HepG2 (cell line): ENCODE results near the gene ALKBH2. TPM values are rescaled to one million over a fixed set of nuclear protein-coding genes. Genes with fewer than 3 reads are reported as not detected.

Experiments used
- ETV6 ChIP-seq: sonication (generic); formaldehyde crosslinking; conservative IDR thresholded peaks from 2 replicates; pipeline ENCODE4 v1.4.0; 2020; ENCODE audit warnings: missing genetic modification reagents
- HIVEP1 ChIP-seq: sonication (generic); formaldehyde crosslinking; IDR thresholded peaks from 2 replicates; pipeline ENCODE4 v1.4.0; 2020; ENCODE audit warnings: mild to moderate bottlenecking, missing genetic modification reagents
- MAZ ChIP-seq, 2 experiments: sonication (generic) in 1 of 2; formaldehyde crosslinking in 1 of 2; IDR thresholded peaks; 2 replicates each; pipeline versions ENCODE4 v1.5.0 to v1.6.1; 2012 to 2020; ENCODE audit warnings: low read depth in 2 of 2, mild to moderate bottlenecking in 2 of 2, borderline replicate concordance in 1 of 2, improper control_type of control experiment in 1 of 2, low read length in 1 of 2, missing genetic modification reagents in 1 of 2, moderate library complexity in 1 of 2
- NCOA1 ChIP-seq: sonication (generic); formaldehyde crosslinking; IDR thresholded peaks from 2 replicates; pipeline ENCODE4 v1.9.0; 2021; ENCODE audit warnings: missing genetic modification reagents
- NFYC ChIP-seq: IDR thresholded peaks from 2 replicates; pipeline ENCODE4 v1.6.1; 2016; ENCODE audit warnings: missing genetic modification reagents, missing compliant biosample characterization
- PHB2 ChIP-seq: fragments of 450-650 bp; IDR thresholded peaks from 2 replicates; pipeline ENCODE4 v1.6.1; 2018; ENCODE audit not compliant: partially characterized antibody
- PHF5A ChIP-seq: IDR thresholded peaks from one replicate; pipeline ENCODE4 v1.6.1; 2018; ENCODE audit warnings: low read depth, missing genetic modification reagents; ENCODE audit not compliant: unreplicated experiment
- PRDM4 ChIP-seq: sonication (generic); formaldehyde crosslinking; IDR thresholded peaks from 2 replicates; pipeline ENCODE4 v1.9.0; 2021; ENCODE audit warnings: missing genetic modification reagents, borderline replicate concordance
- RBAK ChIP-seq: sonication (generic); formaldehyde crosslinking; IDR thresholded peaks from 2 replicates; pipeline ENCODE4 v1.5.1; 2020; ENCODE audit warnings: mild to moderate bottlenecking, missing genetic modification reagents
- REPIN1 ChIP-seq: sonication (generic); formaldehyde crosslinking; IDR thresholded peaks from 2 replicates; pipeline ENCODE4 v1.8.0; 2022; ENCODE audit warnings: missing genetic modification reagents, low read depth, mild to moderate bottlenecking, borderline replicate concordance
- SOX6 ChIP-seq, 2 experiments: fragments of 450-650 bp in 1 of 2; sonication (generic) in 1 of 2; formaldehyde crosslinking in 1 of 2; IDR thresholded peaks; 2 replicates each; pipeline versions ENCODE4 v1.4.0 to v1.6.1; 2017 to 2020; ENCODE audit warnings: antibody characterized with exemption in 1 of 2, mild to moderate bottlenecking in 1 of 2, missing genetic modification reagents in 1 of 2
- STAT5B ChIP-seq: sonication (generic); formaldehyde crosslinking; IDR thresholded peaks from 2 replicates; pipeline ENCODE4 v1.4.0; 2020; ENCODE audit warnings: missing genetic modification reagents
- TARDBP ChIP-seq: sonication (generic); formaldehyde crosslinking; IDR thresholded peaks from 2 replicates; pipeline ENCODE4 v1.8.0; 2022; ENCODE audit warnings: mild to moderate bottlenecking, missing genetic modification reagents
- U2AF1 ChIP-seq: fragments of 200-400 bp; formaldehyde crosslinking; optimal IDR thresholded peaks from 2 replicates; pipeline ENCODE3; 2017; ENCODE audit warnings: mild to moderate bottlenecking, low read depth, low read length
- WIZ ChIP-seq: sonication (generic); formaldehyde crosslinking; IDR thresholded peaks from 2 replicates; pipeline ENCODE4 v1.5.1; 2020; ENCODE audit warnings: mild to moderate bottlenecking, missing genetic modification reagents
- YEATS2 ChIP-seq: sonication (generic); formaldehyde crosslinking; IDR thresholded peaks from 2 replicates; pipeline ENCODE4 v1.4.0; 2020; ENCODE audit warnings: missing genetic modification reagents, borderline replicate concordance
- ZBTB1 ChIP-seq: sonication (generic); formaldehyde crosslinking; IDR thresholded peaks from 2 replicates; pipeline ENCODE4 v1.4.0; 2020; ENCODE audit warnings: missing genetic modification reagents, borderline replicate concordance
- ZNF10 ChIP-seq: sonication (generic); formaldehyde crosslinking; IDR thresholded peaks from 2 replicates; pipeline ENCODE4 v1.4.0; 2020; ENCODE audit warnings: mild to moderate bottlenecking, low read depth, missing genetic modification reagents, borderline replicate concordance
- ZNF101 ChIP-seq: sonication (generic); formaldehyde crosslinking; IDR thresholded peaks from 2 replicates; pipeline ENCODE4 v1.4.0; 2020; ENCODE audit warnings: mild to moderate bottlenecking, low read depth, missing genetic modification reagents, borderline replicate concordance
- ZNF160 ChIP-seq: sonication (generic); formaldehyde crosslinking; IDR thresholded peaks from 2 replicates; pipeline ENCODE4 v1.8.0; 2022; ENCODE audit warnings: mild to moderate bottlenecking, inconsistent platforms, missing genetic modification reagents
- ZNF34 ChIP-seq: sonication (generic); formaldehyde crosslinking; IDR thresholded peaks from 2 replicates; pipeline ENCODE4 v1.4.0; 2020; ENCODE audit warnings: mild to moderate bottlenecking, missing genetic modification reagents, borderline replicate concordance
- ZNF558 ChIP-seq: sonication (generic); formaldehyde crosslinking; IDR thresholded peaks from 2 replicates; pipeline ENCODE4 v1.9.0; 2022; ENCODE audit warnings: mild to moderate bottlenecking, missing genetic modification reagents, borderline replicate concordance
- ZNF691 ChIP-seq: sonication (generic); formaldehyde crosslinking; IDR thresholded peaks from 2 replicates; pipeline ENCODE4 v1.4.0; 2020; ENCODE audit warnings: missing genetic modification reagents, low read depth, mild to moderate bottlenecking, borderline replicate concordance
- ZNF75D ChIP-seq: sonication (generic); formaldehyde crosslinking; IDR thresholded peaks from 2 replicates; pipeline ENCODE4 v1.8.1; 2023; ENCODE audit warnings: missing genetic modification reagents, mild to moderate bottlenecking, borderline replicate concordance
- ZNF891 ChIP-seq: sonication (generic); formaldehyde crosslinking; IDR thresholded peaks from 2 replicates; pipeline ENCODE4 v1.5.0; 2020; ENCODE audit warnings: mild to moderate bottlenecking, missing genetic modification reagents
- ZSCAN12 ChIP-seq: sonication (generic); formaldehyde crosslinking; IDR thresholded peaks from 2 replicates; pipeline ENCODE4 v1.9.0; 2021; ENCODE audit warnings: mild to moderate bottlenecking, missing genetic modification reagents
- polyA plus RNA-seq, 8 experiments: library from polyadenylated mRNA; depleted of rRNA in 3 of 8; stranded (reverse) in 7 of 8; unstranded in 1 of 8; fragments of >200 nt; fragmentation: Illumina TruSeq in 4 of 8; extraction: Trizol in 4 of 8; gene quantifications; 2 replicates each; pipeline versions ENCODE4 v1.2.1 to v1.2.3, GENCODE V29; 2011 to 2016; ENCODE audit warnings: low read depth in 4 of 8, missing spikeins in 1 of 8, mixed read lengths in 1 of 8; ENCODE audit not compliant: insufficient read depth in 1 of 8
- total RNA-seq, 5 experiments: library from RNA; depleted of rRNA; stranded (reverse); fragments of >200 nt; fragmentation: Illumina TruSeq; extraction: Trizol; gene quantifications; 2 replicates each; pipeline ENCODE4 v1.2.3, GENCODE V29; 2016; ENCODE audit warnings: low read depth in 1 of 5

ALKBH2 gene
- total and polyA plus RNA-seq, 2 of the 13 experiments (the other 11 are each of a cell fraction or from before 2014, with no cell fraction given), result 21.0 to 40.5 TPM

GRCh38 chr12:109115758-109116610 is 22.7 kb upstream of the ALKBH2 start, which contains the start of gene ACACB (continued):
- TF ChIP-seq PHB2 (no peak), TARDBP (CRISPR knock-in tag) (peak; percentile 75), NCOA1 (CRISPR knock-in tag) (0 out of 2 replicates have a peak, but pooled peaks have one; percentile 28), WIZ (CRISPR knock-in tag) (no peak), ZBTB1 (no peak), STAT5B (CRISPR knock-in tag) (peak; percentile 68; the same call in 1 of the 2 replicates), SOX6 (IDR thresholded peaks at IDR 0.05) (no peak), SOX6 (CRISPR knock-in tag; IDR thresholded peaks at IDR 0.05) (peak; percentile 52; the same call in 1 of the 2 replicates), YEATS2 (CRISPR knock-in tag) (peak; percentile 67; the same call in 1 of the 2 replicates), RBAK (CRISPR knock-in tag) (peak; percentile 74; the same call in 1 of the 2 replicates), ZNF891 (0 out of 2 replicates have a peak, but pooled peaks have one; percentile 68), ZNF160 (CRISPR knock-in tag) (no peak), ZNF691 (peak; percentile 68; the same call in 1 of the 2 replicates), PRDM4 (CRISPR knock-in tag) (no peak), PHF5A (CRISPR knock-in tag) (no peak), U2AF1 (peak; percentile 80), NFYC (peak; percentile 51), HIVEP1 (0 out of 2 replicates have a peak, but pooled peaks have one; percentile 62), ZNF101 (CRISPR knock-in tag) (peak; percentile 50; the same call in 1 of the 2 replicates), ZNF10 (CRISPR knock-in tag) (no peak), ETV6 (CRISPR knock-in tag) (0 out of 2 replicates have a peak, but pooled peaks have one; percentile 51), REPIN1 (peak; percentile 79; the same call in 1 of the 2 replicates), MAZ (IDR thresholded peaks at IDR 0.05; ENCODE audit: borderline replicate concordance, low read depth, low read length) (peak; percentile 46; the same call in 1 of the 2 replicates), MAZ (CRISPR knock-in tag; IDR thresholded peaks at IDR 0.05; ENCODE audit: low read depth) (peak; percentile 43; the same call in 1 of the 2 replicates), ZSCAN12 (CRISPR knock-in tag) (no peak), ZNF558 (CRISPR knock-in tag) (no peak; the same call in 1 of the 2 replicates), ZNF34 (CRISPR knock-in tag) (no peak), ZNF75D (no peak)
